GM21515 (cell line): ENCODE measurements around the gene SNRPA1.
A peak's percentile ranks its signal among the peaks of the same experiment; 100 is the strongest.
"Not testable (repeated sequence)": the region's sequence is repeated elsewhere in the genome, so short reads cannot be mapped to it uniquely, and the experiment has no call there.

Source experiments
- ATAC-seq: cut with Tn5 transposase; IDR thresholded peaks from one replicate; pipeline ENCODE4 v1.9.1; 2021; ENCODE audit not compliant: unreplicated experiment

SNRPA1 gene

GRCh38 chr15:101294731-101295606 is at the start of gene SNRPA1:
TSS of gene SNRPA1 (minus strand) at chr15:101295248. CDS start at chr15:101295178, 70 bp downstream.
- peak; percentile 80 for ATAC-seq

- ATAC-seq, result no peak
Observed at GRCh38 chr15:101342056-101342455, 47.0 kb upstream of the SNRPA1 start.

GRCh38 chr15:101338502-101339057 is 43.5 kb upstream of the SNRPA1 start:
- no peak for ATAC-seq

- ATAC-seq, result no peak
Observed at GRCh38 chr15:101337976-101338375, 42.9 kb upstream of the SNRPA1 start.

- not testable (repeated sequence) for ATAC-seq
Observed at GRCh38 chr15:101333907-101334789, 39.1 kb upstream of the SNRPA1 start.

- ATAC-seq, result no peak
Observed at GRCh38 chr15:101332061-101332467, 37.0 kb upstream of the SNRPA1 start.

GRCh38 chr15:101329867-101330380 is 34.9 kb upstream of the SNRPA1 start:
- no peak for ATAC-seq

GRCh38 chr15:101329309-101329863 is 34.3 kb upstream of the SNRPA1 start:
- no peak for ATAC-seq

- ATAC-seq, result no peak
Observed at GRCh38 chr15:101328001-101328400, 33.0 kb upstream of the SNRPA1 start.

GRCh38 chr15:101327147-101327740 is 32.2 kb upstream of the SNRPA1 start:
- no peak for ATAC-seq

- ATAC-seq, result no peak
Observed at GRCh38 chr15:101326462-101327146, 31.6 kb upstream of the SNRPA1 start.

GRCh38 chr15:101326026-101326315 is 30.9 kb upstream of the SNRPA1 start:
- no peak for ATAC-seq

- no peak for ATAC-seq
Observed at GRCh38 chr15:101325263-101326025, 30.4 kb upstream of the SNRPA1 start.

GRCh38 chr15:101324524-101325177 is 29.6 kb upstream of the SNRPA1 start:
- ATAC-seq, result no peak

GRCh38 chr15:101323793-101324523 is 28.9 kb upstream of the SNRPA1 start:
- ATAC-seq, result no peak

GRCh38 chr15:101322854-101323477 is 27.9 kb upstream of the SNRPA1 start:
- ATAC-seq, result no peak

- ATAC-seq, result no peak
Observed at GRCh38 chr15:101322016-101322695, 27.1 kb upstream of the SNRPA1 start.
